EL (cell line): ENCODE results near the gene SPATA32.

Experiments
- DNase-seq: peaks from one replicate; pipeline ENCODE4 v3.0.0-alpha.2; 2016

SPATA32 gene

GRCh38 chr17:45244725-45245656, 16.9 kb downstream of the SPATA32 start:
- no peak for DNase-seq

DNA sequence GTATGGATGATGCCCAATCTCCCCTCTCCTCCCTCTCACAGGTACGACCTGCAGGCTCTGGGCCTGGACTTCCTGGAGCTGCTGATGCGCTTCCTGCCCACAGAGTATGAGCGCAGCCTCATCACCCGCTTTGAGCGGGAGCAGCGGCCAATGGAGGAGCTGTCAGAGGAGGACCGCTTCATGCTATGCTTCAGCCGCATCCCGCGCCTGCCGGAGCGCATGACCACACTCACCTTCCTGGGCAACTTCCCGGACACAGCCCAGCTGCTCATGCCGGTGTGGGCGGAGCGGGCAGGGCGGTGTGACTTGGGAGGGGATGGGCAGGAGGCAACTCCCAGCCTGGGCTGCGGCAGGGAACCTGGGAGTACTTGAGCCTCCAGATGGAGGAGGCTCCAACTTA, 18.1 kb downstream of the SPATA32 start:
- no peak for DNase-seq

DNA sequence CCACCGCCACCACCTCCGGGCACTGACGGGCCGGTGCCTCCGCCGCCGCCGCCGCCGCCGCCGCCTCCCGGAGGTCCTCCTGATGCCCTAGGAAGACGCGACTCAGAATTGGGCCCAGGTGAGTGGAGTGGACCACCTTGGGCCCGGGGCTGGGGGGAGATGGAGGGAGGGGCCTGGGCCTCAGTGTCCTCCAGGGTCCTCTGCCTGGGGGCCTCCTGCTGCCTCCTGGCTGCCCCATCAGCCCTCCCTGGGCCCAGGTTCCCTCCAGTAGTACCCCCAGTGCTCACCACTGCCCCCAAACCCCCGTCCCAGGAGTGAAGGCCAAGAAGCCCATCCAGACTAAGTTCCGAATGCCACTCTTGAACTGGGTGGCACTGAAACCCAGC, 19.9 kb downstream of the SPATA32 start:
- no peak for DNase-seq

DNA sequence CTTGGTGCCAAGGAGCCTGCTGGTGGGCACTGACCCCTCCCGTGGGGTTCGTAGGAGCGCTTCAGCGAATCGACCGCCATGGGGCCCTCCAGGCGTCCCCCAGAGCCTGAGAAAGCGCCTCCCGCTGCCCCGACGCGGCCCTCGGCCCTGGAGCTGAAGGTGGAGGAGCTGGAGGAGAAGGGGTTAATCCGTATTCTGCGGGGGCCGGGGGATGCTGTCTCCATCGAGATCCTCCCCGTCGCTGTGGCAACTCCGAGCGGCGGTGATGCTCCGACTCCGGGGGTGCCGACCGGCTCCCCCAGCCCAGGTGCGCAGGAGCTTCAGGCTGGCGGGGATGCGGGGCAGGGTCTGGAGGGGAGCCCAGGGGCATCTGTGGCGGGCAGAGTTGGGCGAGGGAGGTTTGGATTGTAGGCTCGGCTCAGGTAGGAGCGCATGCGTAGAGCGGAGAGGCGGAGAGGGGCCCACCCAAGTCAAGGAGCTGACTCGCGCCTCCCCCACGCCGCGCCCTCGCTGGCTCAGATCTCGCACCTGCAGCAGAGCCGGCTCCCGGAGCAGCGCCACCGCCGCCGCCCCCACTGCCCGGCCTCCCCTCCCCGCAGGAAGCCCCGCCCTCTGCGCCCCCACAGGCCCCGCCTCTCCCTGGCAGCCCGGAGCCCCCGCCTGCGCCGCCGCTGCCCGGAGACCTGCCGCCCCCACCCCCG, 20.4 kb downstream of the SPATA32 start:
- DNase-seq, result no peak

DNA sequence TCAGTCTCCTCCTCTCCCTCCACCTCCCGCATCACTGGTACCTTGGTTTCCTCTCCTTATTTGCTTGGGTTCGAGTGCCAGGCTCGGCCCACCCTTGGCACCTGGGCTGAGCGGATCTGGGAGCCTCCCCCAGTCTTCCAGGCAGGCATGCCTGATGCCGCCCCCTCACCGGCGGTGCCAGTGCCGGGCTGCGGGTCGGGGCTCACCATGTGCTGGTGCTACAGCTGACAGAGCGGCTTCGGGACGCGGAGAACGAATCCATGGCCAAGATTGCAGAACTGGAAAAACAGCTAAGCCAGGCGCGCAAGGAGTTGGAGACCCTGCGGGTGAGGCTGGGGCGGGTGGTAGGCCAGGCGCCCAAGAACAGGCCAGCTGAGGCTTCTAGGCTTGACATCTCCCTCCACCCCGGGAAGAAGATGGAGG, 21.0 kb downstream of the SPATA32 start:
- no peak for DNase-seq

GRCh38 chr17:45238155-45238774, 23.6 kb downstream of the SPATA32 start:
- DNase-seq, result no peak

DNA sequence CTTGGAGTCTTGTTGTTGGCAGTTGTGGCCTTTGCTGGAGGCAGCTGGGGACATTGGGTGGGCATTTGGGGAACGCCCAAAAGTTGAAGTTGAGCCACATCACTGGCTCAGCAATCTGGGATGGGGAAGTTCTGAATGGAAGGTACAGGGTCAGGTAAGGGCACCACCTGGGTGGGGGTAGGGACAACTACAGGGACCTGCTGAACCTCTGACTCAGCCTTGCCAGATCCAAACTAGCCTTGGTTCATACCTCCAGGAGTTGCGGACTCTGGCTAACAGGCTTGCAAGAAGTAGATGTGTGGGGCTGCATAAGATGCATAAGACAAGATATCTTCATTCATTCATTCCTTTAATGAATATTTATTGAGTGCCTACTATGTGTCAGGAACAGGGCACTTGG, 24.2 kb downstream of the SPATA32 start:
- no peak for DNase-seq

- DNase-seq, result no peak
These were observed 25.6 kb downstream of the SPATA32 start for GRCh38 chr17:45236282-45236606.

DNA sequence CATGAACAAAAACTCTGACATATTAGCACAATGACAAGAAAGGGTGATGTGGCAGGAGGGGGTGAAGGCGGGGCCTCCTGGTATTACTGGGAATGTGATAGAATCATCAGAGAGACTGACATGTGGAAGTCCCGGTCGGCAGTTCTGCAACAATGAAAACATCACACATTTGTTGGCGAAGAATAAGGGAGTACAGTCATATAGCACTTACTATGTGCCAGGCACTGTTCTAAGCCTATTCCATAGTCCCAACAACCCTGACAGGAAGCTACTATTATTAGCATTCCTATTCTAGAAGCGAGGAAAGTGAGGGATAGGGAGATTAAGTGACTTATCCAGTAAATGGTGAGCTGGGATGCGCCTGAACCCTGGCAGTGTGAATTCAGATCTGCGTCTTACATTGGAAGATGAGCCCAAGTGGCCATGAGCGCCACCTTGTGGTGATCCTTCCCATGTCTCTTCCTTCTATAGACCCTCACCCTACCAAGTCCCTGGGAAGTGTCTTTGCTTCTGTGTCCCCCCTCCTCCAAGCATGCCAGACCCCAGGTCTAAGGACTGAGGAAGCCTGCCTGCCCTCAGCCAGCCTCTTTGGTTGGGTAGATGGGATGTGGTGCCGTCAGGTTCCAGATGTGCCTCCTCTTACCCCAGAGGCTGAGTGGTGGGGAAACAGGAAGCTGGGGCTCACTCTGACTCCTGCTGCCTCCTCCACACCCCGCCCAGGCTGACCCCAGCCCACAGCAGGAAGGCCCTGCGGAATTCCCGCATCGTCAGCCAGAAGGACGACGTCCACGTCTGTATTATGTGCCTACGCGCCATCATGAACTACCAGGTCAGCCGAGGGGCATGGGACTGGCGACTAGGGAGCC, 26.2 kb downstream of the SPATA32 start:
- DNase-seq, result peak; percentile 74

DNA sequence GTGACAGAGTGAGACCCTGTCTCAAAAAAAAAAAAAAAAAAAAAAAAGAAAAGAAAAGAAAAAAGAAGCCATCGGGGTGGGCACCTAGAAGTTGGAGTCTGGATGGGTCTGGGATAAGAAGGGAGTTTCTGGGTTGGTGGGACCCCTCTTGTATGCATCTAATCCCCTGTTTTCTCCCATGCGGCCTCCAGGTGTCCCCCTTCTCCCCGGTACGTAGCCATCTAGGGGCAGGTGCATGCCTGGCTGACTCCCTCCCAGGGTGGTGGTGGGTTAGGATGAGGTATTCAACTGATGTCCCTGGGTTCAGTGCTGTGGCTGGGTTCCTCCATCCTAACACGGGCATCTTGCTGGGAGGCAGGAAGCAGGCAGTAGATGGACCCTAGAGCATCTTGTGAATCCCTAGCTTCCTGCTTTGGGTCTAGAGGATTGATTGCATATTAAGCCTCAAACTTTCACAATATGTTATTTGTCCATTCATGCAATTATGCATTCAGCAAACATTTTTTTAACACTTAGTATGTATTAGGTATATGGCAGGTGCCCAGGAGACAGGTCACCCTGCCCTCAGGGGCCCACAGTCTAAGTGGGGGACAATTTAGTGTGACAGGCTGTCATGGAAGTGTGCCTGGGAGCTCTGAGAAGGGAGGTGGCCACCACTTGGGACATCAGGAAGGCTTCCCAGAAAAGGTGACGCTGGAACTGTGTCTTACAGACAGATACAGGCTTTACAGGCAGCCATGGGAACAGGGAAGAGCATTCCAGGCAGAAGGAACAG, 27.1 kb downstream of the SPATA32 start:
- DNase-seq, result no peak

DNA sequence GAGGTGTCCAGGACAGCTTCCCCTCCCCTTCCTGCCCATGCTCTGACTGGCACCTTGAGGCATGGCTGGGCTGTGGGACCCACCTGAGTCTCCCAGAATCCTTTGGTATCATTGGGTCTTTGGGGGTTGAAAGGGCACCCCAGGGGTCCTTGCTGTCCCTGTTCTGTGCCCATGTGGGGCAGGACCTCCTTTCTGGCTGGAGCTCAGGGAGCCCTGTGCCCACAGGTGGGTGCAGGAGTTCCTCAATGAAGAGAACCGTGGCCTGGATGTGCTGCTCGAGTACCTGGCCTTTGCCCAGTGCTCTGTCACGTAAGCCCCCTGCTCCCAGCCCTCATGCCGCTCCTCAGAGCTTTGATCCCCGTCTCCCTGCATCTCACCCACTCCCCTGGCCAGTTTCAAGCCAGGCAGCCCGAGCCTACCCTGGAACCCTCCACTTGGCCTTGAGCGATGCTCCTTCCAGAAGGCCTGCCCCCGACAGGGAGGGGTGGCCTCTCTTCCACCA, 28.4 kb downstream of the SPATA32 start:
- no peak for DNase-seq

DNA sequence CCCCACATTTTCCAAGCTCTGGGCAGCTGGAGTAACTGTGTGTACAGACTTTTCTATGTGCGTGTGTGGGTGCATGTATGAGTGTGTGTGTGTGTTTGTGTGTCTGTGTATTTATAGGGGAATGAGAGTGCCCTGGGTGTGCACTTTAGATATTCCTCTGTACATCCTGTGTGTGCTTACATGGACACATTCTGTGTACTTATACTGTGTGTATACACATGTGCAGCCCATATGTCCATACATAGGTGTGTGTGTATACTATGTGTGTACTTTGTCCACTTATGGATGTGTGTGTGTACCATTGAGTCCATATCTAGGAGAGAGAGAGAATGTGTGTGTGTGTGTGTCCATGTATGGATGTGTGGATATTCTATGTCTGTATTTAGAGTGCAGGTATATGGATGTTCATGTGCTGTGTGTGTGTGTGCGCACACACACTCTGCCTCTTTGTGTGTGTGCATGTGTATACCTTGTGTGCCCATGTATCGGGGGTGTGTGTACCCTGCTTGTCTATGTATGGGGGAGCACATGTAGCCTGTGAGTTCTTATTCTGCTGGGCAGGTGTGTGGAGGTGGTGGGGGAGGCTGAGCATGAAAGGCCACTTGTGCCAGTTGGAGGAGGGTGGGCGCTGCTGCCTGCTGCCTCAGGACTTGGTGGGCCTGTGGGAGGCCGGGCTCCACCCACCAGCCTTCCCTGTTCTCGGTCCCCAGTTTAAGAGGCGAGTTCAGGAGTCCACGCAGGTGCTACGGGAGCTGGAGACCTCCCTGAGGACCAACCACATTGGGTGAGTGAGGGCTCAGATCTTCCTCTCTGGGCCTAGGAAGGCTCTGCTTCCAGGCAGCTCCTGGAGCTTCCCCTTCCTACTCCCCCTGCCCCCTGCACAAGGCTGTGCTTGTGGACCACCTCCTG, 29.1 kb downstream of the SPATA32 start:
- DNase-seq, result no peak

GRCh38 chr17:45231481-45232116, 30.3 kb downstream of the SPATA32 start:
- DNase-seq, result no peak

GRCh38 chr17:45230787-45231480, 31.0 kb downstream of the SPATA32 start:
- DNase-seq, result peak; percentile 48

GRCh38 chr17:45230410-45230786, 31.5 kb downstream of the SPATA32 start:
- no peak for DNase-seq

GRCh38 chr17:45229681-45230409, 32.0 kb downstream of the SPATA32 start:
- DNase-seq, result no peak

DNA sequence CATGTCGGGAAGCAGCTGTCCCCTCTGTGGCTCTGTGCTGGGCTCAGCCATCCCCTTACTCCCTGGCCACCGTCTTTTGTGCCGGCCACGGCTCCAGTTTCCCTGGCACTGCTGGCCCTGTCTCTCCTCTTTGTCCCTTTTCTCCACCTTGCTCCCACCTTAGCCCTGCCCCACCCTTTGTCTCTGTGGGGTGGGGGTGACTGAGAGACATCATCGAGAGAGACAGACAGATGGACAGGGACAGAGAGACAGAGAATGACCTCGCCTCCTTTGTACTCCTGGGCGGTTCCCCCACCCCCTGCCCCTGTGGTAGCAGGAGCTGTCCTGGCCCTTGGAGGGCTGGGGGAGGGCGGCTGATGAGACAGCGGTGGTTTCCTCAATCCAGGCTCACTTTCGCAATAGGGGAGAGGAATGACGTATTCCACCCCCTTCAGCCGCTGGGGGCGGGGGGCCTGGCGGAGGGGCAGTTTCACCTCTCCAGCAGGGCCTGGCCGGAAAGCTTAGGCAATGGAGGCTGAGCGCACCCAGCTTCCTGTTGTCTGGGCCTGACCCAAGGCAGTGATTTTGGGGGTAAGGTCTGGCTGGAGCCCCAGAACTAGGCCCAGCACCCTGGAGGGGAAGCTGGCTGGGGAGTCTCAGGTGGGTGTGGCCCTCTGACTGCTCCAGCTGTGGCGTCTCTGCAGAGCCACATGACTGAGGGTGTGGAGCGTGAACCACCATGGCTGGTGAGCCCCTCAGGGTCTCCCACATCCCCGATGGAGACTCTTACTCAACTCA, 32.9 kb downstream of the SPATA32 start:
- DNase-seq, result peak; percentile 95
